Stimulated activated CD4-positive, alpha-beta T cell treated with anti-CD3 and anti-CD28 coated beads, Interleukin-4, amount 100 ng/mL, for 1 hour (primary cell): Measurements from ENCODE around the gene MYOF.

Experiments
- DNase-seq: peaks from one replicate; pipeline ENCODE4 v3.0.0-alpha.2; 2020

MYOF gene, protein sequence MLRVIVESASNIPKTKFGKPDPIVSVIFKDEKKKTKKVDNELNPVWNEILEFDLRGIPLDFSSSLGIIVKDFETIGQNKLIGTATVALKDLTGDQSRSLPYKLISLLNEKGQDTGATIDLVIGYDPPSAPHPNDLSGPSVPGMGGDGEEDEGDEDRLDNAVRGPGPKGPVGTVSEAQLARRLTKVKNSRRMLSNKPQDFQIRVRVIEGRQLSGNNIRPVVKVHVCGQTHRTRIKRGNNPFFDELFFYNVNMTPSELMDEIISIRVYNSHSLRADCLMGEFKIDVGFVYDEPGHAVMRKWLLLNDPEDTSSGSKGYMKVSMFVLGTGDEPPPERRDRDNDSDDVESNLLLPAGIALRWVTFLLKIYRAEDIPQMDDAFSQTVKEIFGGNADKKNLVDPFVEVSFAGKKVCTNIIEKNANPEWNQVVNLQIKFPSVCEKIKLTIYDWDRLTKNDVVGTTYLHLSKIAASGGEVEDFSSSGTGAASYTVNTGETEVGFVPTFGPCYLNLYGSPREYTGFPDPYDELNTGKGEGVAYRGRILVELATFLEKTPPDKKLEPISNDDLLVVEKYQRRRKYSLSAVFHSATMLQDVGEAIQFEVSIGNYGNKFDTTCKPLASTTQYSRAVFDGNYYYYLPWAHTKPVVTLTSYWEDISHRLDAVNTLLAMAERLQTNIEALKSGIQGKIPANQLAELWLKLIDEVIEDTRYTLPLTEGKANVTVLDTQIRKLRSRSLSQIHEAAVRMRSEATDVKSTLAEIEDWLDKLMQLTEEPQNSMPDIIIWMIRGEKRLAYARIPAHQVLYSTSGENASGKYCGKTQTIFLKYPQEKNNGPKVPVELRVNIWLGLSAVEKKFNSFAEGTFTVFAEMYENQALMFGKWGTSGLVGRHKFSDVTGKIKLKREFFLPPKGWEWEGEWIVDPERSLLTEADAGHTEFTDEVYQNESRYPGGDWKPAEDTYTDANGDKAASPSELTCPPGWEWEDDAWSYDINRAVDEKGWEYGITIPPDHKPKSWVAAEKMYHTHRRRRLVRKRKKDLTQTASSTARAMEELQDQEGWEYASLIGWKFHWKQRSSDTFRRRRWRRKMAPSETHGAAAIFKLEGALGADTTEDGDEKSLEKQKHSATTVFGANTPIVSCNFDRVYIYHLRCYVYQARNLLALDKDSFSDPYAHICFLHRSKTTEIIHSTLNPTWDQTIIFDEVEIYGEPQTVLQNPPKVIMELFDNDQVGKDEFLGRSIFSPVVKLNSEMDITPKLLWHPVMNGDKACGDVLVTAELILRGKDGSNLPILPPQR (N-terminal part only)

DNA sequence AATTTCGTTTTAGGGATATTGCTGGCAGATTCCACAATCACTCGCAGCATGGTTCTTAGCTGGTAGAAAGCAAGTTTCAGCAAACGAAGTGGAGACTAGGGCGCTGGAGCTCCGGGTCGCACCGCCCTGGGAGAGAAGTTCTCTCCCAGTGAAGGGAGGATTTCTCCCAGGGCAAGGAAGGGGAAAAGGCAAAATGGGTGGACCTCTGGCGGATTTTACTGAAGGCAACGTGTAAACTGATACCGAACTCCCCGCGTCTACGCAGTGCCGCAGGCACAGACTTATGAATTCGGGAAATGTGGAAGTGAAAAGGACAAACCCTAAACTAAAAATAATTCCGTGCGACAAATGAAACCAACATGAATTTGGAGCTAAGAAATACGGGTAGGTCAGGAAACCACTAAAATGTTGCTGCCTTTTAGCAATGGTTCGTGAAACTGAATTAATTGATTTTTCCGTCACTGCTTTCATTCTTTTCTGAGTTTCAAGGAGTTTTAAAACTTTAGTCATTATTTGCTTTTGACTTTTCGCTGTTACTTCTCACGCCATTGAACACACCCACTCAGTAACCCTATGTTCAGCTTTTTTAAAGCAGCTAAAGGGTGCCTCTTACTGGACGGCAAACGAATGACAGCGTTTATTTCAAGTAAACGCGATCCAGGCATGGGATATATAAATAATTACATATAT is at the start of gene MYOF:
Gene MYOF (minus strand): TSS at position 190 of the 690 bp plus-strand sequence. CDS start 140 bp downstream, at position 50.
- DNase-seq: peak; percentile 29

DNA sequence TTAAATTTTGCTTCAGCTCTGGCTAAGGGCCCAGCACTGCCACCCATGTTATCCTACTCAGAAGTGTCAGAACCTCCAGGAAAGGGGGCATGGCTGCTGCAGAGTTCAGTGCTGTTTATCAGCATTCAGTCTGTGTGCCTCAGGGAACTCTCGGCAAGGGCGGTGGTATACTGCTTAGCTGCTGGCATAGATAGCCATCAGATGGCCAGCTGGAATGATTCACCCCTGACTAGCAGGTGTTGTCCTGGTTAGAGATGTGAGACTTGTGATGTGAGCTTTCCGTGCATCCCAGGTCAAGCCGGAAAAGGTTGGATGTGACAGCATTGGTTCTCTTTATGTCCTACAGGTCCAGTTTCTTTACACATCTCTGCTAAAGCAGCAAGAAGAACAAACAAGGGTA is 36.4 kb upstream of the MYOF start:
- no peak for DNase-seq

DNA sequence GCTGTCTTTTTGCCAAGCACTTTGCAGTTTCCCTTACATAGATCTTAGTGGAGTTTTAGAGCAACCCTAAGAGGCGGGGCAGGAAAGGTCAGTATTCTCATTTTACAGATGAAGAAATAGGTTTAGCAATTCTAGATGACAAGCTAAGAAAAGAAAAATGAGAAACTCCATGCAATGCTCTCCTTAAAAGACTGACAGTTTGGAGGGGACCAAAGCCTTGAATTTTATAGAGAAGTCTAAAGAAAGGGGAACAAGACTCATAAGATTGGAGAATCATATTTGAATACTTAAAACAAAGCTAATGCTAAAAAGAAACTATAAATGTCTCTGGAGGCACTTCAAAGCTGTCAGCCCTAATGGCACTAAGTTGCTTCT is 33.9 kb upstream of the MYOF start:
- DNase-seq: no peak

DNA sequence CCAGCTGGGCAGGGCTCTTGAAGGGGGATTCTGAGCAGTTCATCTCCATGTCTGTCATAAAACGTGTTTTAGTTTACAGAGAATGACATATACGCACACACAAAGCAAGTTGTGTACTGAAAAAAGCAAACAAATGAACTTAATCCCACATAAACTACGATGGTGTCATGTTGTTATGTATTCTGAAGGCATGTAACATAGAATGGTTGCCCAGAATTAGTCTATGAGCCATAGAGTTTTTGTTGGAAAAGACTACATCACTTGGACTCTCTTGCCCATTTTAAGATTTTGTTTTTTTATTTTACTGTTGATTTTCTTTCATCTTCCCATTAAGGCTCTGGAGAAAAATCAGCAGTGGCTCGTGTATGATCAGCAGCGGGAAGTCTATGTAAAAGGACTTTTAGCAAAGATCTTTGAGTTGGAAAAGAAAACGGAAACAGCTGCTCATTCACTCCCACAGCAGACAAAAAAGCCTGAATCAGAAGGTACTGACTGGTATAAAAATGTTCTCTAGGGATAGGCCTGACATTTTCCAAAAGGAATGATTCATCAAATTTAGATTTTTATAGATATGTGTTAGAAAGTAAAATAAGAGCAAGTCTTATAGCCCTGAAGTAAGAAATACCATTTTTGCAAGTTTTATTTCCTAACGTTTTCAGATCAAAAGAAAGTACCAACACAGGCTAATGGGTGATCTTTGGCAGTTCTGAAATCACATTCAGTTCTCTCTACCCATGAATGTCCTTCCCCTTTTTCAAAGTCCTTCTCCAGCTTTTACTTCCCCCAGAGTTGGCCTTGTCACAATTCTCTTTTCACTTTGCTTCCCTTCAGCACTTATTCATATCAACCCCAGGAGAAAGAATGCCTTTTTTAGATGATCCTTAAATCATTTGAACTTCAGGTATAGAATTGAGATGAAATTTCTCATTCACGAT is 33.2 kb upstream of the MYOF start:
- no peak for DNase-seq

DNA sequence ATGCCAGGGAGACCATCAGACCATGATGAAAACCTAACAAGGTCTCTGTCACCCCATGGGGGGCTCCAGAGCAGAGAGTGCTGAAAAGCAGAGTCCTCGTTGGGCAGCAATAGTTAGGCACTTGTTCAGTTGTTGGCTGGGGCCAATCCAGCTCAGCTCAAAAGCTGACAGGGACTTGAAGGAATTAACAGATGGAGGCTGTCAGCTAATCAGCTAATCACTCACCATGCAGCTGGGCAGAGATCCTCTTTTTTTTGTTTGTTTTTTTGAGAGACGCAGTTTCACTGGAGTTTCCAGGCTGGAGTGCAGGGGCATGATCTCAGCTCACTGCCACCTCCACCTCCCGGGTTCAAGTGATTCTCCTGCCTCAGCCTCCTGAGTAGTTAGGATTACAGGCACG is 32.4 kb upstream of the MYOF start:
- no peak for DNase-seq

DNA sequence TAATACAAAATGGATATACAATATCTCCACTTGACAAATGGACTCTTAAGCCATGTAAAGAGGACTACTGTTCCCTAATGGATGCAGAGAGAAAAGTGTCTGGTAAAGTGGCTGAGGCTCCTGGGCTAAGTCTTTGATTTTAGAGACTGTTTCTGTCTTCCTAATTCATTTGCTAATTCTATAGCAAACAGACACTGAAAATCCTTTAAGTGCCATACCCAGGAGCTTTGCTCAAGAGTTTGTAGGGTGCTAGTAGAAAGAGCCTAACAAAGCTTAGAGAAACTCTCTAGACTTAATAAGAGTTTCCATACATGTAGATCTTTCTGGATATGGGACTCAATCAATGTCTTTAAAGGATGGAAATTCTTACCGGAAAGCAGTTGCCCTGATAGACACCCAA is 31.0 kb upstream of the MYOF start:
- no peak for DNase-seq

DNA sequence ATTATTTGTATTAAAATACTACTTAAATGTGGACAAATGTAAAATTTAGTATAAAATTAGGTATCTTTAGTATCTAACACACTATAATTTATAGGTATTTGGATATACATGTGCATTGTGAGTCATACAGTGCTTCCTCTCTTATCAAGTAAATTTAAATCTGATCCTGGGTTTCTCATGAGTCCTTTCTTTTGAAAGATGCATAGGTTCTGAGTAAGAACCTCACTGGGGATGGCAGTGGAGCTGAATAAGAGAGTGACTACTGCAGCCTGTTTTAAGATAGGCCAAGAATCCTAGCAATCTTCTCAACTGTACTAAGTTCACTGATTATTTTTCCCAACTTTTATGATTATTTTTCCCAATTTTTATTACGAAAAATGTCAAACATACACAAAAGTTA is 30.4 kb upstream of the MYOF start:
- DNase-seq: no peak

DNA sequence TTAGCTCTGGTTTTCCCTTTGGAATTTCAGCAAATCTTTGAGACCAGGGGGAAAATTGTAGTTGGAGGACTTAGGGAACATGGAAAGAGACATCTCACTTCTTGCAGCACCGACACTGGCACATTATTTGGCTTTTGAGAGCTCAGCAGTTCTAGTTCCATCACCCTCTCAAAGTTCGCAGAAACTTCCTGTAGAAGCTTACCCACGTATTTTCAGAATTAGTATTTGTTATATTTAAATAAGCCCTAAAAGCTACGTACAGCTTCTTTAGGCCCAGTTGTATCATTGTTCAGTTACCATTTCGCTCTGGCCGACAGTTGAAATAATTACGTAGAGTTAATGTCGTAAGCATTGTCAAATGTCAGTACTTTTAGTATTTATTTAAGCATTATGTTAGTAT is 27.7 kb upstream of the MYOF start:
- no peak for DNase-seq

- no peak for DNase-seq
These were observed 22.9 kb upstream of the MYOF start for GRCh38 chr10:93505075-93505474.

DNA sequence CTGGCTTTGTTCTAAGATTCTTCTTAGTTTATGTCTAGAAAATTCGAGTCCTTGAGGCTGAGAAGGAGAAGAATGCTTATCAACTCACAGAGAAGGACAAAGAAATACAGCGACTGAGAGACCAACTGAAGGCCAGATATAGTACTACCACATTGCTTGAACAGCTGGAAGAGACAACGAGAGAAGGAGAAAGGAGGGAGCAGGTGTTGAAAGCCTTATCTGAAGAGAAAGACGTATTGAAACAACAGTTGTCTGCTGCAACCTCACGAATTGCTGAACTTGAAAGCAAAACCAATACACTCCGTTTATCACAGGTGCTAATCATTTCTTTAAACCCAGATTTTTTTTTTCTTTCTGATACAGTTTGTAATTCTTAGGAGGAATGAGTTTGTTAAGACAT is 20.9 kb upstream of the MYOF start:
- DNase-seq: no peak

DNA sequence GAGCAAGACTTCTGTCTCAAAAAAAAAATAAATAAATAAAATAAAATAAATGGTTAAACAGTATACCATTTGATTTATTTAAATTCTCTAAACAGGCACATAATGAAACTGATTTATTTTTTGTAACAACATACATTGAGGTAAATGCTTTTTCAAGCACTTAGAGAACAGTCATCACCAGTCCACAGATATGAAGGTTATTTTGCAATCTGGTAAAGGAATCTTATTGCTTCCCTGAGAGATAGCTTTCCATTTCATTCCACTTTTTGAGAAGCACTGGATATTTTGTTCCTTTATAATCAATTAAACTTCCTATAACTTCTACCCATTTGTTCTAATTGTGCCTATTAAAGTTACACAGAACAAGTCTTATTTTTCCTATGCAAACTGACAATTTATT is 19.5 kb upstream of the MYOF start:
- no peak for DNase-seq

GRCh38 chr10:93498166-93498565 is 16.0 kb upstream of the MYOF start:
- DNase-seq: no peak

- peak; percentile 94 for DNase-seq
These were observed 14.3 kb upstream of the MYOF start, which contains the start of gene CEP55 for GRCh38 chr10:93496322-93497041. Gene CEP55 (plus strand): TSS chr10:93496612. CDS start chr10:93500052, 3,440 bp downstream.

DNA sequence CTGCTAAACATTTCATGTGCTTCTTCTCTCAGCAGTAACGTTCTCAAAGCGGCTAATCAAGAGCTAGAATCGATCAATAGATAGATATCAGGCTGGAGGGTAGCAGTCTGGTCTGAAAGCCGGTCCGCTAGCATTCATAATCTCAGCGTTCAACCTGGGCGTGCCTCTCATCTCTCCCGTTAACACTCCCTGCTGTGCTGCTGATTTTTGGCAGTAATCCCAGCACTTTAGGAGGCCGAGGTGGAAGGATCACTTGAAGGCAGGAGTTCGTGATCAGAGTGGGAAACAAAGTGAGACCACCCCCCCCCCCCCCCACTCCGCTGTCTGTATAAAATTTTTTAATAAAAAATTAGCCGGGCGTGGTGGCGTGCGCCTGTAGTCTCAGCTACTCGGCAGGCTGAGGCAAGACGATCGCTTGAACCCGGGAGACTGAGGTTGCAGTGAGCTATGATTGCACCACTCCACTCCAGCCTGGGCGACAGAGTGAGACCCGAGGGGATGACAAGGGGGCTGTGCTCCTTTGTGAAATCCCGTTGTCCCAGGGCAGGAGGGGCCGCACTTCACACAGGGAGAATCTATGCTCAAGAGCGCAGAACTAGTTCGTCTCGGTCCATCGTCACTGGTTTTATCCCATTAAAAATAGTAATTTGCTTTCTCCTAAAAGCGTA is 13.7 kb upstream of the MYOF start:
- peak; percentile 11 for DNase-seq

DNA sequence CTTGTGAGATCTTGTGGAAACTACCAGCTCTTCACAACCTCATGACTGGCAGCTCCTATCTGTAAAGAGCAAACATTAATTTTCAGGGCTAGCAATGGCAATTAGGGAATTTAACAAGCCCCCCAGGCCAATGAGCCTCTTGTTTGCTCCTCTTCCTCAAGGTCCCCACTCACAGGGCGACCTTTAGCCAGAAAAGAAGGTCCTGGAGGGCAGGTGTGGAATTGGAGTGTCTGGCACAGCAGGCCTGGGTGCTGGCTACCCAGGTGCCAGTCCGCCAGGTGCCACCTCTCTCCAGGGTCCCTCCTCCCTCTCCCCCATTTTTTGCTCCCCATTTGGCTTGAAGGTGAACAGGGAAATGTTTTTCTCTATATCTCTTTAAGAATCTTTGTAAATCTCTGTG is 12.4 kb upstream of the MYOF start:
- no peak for DNase-seq

- DNase-seq: no peak
These were observed 11.0 kb upstream of the MYOF start for GRCh38 chr10:93493162-93493561.

GRCh38 chr10:93491602-93492121 is 9.5 kb upstream of the MYOF start:
- DNase-seq: no peak

DNA sequence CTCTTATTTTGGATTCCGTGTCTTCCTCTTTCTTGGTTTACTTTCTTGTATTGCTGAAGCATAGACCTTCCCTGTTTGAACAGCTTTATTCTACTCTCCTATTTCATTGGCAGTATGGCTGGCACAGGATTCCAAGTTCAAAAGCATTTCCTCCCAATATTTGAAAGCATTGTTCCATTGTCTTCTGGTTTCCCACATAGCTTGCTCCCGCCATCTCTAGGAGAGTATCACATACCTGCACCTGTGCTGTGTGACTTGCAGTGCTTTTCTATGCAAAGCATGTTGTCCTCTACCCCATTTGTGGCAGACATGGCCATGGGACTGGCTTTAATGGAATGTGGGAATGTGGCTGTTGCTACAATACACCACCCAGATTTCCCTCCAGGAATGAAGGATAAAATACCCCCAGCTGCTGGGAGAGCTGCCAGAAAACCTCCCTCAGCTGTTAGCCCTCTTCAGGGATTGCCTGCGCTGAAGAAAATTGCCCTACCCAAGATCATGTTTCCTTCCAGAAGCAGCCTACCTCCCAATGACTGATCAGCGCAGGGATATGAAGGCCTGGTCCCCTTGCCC is 6.9 kb upstream of the MYOF start:
- no peak for DNase-seq

- DNase-seq: no peak
These were observed 3.6 kb upstream of the MYOF start for GRCh38 chr10:93485690-93486089.
